HepG2 (cell line): Measurements from ENCODE around the gene WDR91. TPM values are rescaled to one million over a fixed set of nuclear protein-coding genes. Genes with fewer than 3 reads are reported as not detected.
A peak's percentile ranks its signal among the peaks of the same experiment; 100 is the strongest.

ENCODE experiments used
- ATAC-seq: fragments of 200-7000 bp; cut with Tn5 transposase; 3 replicates; pipeline ENCODE4 v1.9.1; 2020; ENCODE audit warnings: mild to moderate bottlenecking, moderate library complexity
- BruUV-seq: library from RNA; stranded (reverse); fragments of 400-500 nt; replicated peaks from 2 replicates; lab custom pipeline; 2021; lab: Mats Ljungman, UMichigan
- CTCF ChIA-PET: fragments of 300-600 bp; formaldehyde crosslinking; extraction: SDS; loops from one replicate; lab custom pipeline; 2021; ENCODE audit warnings: low total read pairs, inconsistent platforms, low intra/inter-chr PET ratio; lab: Yijun Ruan, JAX
- POLR2A ChIA-PET: fragments of 350-600 bp; sonication (Branson Sonifier 250); formaldehyde crosslinking; loops from one replicate; lab custom pipeline; 2020; ENCODE audit warnings: antibody characterized with exemption, inconsistent platforms; lab: Yijun Ruan, JAX
- DNase-seq: peaks from one replicate; pipeline ENCODE4 v3.0.0-alpha.2; 2015; ENCODE audit warnings: low spot score
- FAIRE-seq: peaks from 3 replicates; lab custom pipeline; 2011; peaks lifted over from hg19 to GRCh38; lab: Jason Lieb, UNC
- H2AFZ ChIP-seq: one replicate; pipeline ENCODE4 v1.6.1; 2011; ENCODE audit warnings: low read length, inconsistent platforms
- H3K27ac ChIP-seq: fragments of 300-600 bp; 3 replicates; pipeline ENCODE4 v1.8.0; 2011; ENCODE audit warnings: mixed run types, mild to moderate bottlenecking, mixed read lengths, low read length, inconsistent platforms; ENCODE audit not compliant: insufficient read depth; ENCODE audit errors: extremely low read length
- H3K27me3 ChIP-seq, 2 experiments: fragments of 200-600 bp in 1 of 2; 2 replicates in 1 of 2; 3 replicates in 1 of 2; pipeline versions ENCODE4 v1.6.0 to v1.8.0; 2011; ENCODE audit warnings: low read length in 2 of 2, mild to moderate bottlenecking in 2 of 2, moderate library complexity in 2 of 2, inconsistent platforms in 1 of 2; ENCODE audit not compliant: insufficient read depth in 2 of 2, control insufficient read depth in 1 of 2
- H3K36me3 ChIP-seq, 2 experiments: fragments of 200-600 bp in 1 of 2; replicated peaks in 1 of 2; 2 replicates in 1 of 2; 3 replicates in 1 of 2; pipeline versions ENCODE4 v1.5.1 to v1.8.0; 2011; ENCODE audit warnings: low read length in 2 of 2, inconsistent platforms in 1 of 2; ENCODE audit not compliant: insufficient read depth in 2 of 2, control insufficient read depth in 1 of 2
- H3K4me1 ChIP-seq: 2 replicates; pipeline ENCODE4 v1.5.1; 2012; ENCODE audit warnings: low read length, inconsistent platforms; ENCODE audit not compliant: insufficient read depth
- H3K4me2 ChIP-seq: 2 replicates; pipeline ENCODE4 v1.6.0; 2011; ENCODE audit warnings: low read depth, low read length, inconsistent platforms
- H3K4me3 ChIP-seq, 3 experiments: fragments of 200-600 bp in 1 of 3; sonication (generic), shearing (Covaris generic) in 1 of 3; replicated peaks in 1 of 3; 2 replicates each; pipeline ENCODE4 v1.5.1; 2011 to 2016; ENCODE audit warnings: low read length in 3 of 3, inconsistent platforms in 2 of 3, low read depth in 2 of 3, mild to moderate bottlenecking in 2 of 3, control low read depth in 1 of 3, mixed read lengths in 1 of 3; ENCODE audit not compliant: insufficient read depth in 1 of 3
- H3K79me2 ChIP-seq: one replicate; pipeline ENCODE4 v1.6.1; 2011; ENCODE audit warnings: low read length, inconsistent platforms; ENCODE audit not compliant: insufficient read depth
- H3K9ac ChIP-seq: 2 replicates; pipeline ENCODE4 v1.6.0; 2011; ENCODE audit warnings: mild to moderate bottlenecking, low read depth, low read length, inconsistent platforms; ENCODE audit not compliant: insufficient read depth
- H3K9me3 ChIP-seq: 2 replicates; pipeline ENCODE4 v1.5.1; 2012; ENCODE audit warnings: mild to moderate bottlenecking, low read length
- H4K20me1 ChIP-seq: 2 replicates; pipeline ENCODE4 v1.6.0; 2011; ENCODE audit warnings: inconsistent platforms, mild to moderate bottlenecking, low read length, moderate library complexity; ENCODE audit not compliant: insufficient read depth
- ELF1 ChIP-seq: sonication (generic); formaldehyde crosslinking; IDR thresholded peaks from 2 replicates; pipeline ENCODE4 v1.4.0; 2020; ENCODE audit warnings: missing genetic modification reagents
- GPN1 ChIP-seq: sonication (generic); formaldehyde crosslinking; IDR thresholded peaks from 2 replicates; pipeline ENCODE4 v1.5.1; 2020; ENCODE audit warnings: missing genetic modification reagents, borderline replicate concordance
- RFX5 ChIP-seq: IDR thresholded peaks from 2 replicates; pipeline ENCODE4 v1.6.1; 2011; ENCODE audit warnings: low read depth, low read length, improper control_type of control experiment
- SOX13 ChIP-seq, 3 experiments: fragments of 450-650 bp in 1 of 3; sonication (generic) in 1 of 3; formaldehyde crosslinking in 1 of 3; IDR thresholded peaks in 2 of 3; conservative IDR thresholded peaks in 1 of 3; 2 replicates each; pipeline versions ENCODE4 v1.5.0 to v1.6.1; 2016 to 2020; ENCODE audit warnings: antibody characterized with exemption in 1 of 3, mild to moderate bottlenecking in 1 of 3, missing compliant biosample characterization in 1 of 3, missing genetic modification reagents in 1 of 3, moderate library complexity in 1 of 3
- SRSF9 ChIP-seq: fragments of 200-400 bp; formaldehyde crosslinking; IDR thresholded peaks from 2 replicates; pipeline ENCODE4 v1.6.1; 2018; ENCODE audit warnings: borderline replicate concordance, mild to moderate bottlenecking, low read depth, low read length; ENCODE audit not compliant: insufficient read depth, poor library complexity, severe bottlenecking
- ZFP37 ChIP-seq: sonication (generic); formaldehyde crosslinking; IDR thresholded peaks from 2 replicates; pipeline ENCODE4 v1.4.0; 2020; ENCODE audit warnings: missing genetic modification reagents, borderline replicate concordance
- ZNF20 ChIP-seq: sonication (generic); formaldehyde crosslinking; IDR thresholded peaks from 2 replicates; pipeline ENCODE4 v1.4.0; 2020; ENCODE audit warnings: mild to moderate bottlenecking, moderate library complexity, missing genetic modification reagents
- ZNF207 ChIP-seq: fragments of 450-650 bp; IDR thresholded peaks from 2 replicates; pipeline ENCODE4 v1.6.1; 2016; ENCODE audit warnings: antibody characterized with exemption, borderline replicate concordance
- ZNF282 ChIP-seq: fragments of 450-650 bp; IDR thresholded peaks from 2 replicates; pipeline ENCODE4 v1.6.1; 2018; ENCODE audit not compliant: partially characterized antibody
- ZNF501 ChIP-seq: sonication (generic); formaldehyde crosslinking; IDR thresholded peaks from 2 replicates; pipeline ENCODE4 v1.5.1; 2020; ENCODE audit warnings: mild to moderate bottlenecking, moderate library complexity, missing genetic modification reagents
- ZNF605 ChIP-seq: sonication (generic); formaldehyde crosslinking; IDR thresholded peaks from 2 replicates; pipeline ENCODE4 v1.8.0; 2022; ENCODE audit warnings: mild to moderate bottlenecking, missing genetic modification reagents
- WGBS: methylation state at CpG from one replicate; pipeline ENCODE4 v1.1.6; 2017; ENCODE audit warnings: low lambda C conversion rate; 5-methylcytosine and 5-hydroxymethylcytosine counted together
- in situ Hi-C: cut with HindIII; loops from 2 replicates; pipeline ENCODE4 v1.10.0; 2017; ENCODE audit warnings: low pct_unique_long_range_greater_than_20kb; ENCODE audit not compliant: extremely low pct_ligation_motif_present
- intact Hi-C: fragments of 100-400 bp; cut with micrococcal nuclease; formaldehyde crosslinking; loops from one replicate; pipeline ENCODE4 v1.10.0; 2022; ENCODE audit not compliant: unreplicated experiment
- polyA plus RNA-seq, 8 experiments: library from polyadenylated mRNA; depleted of rRNA in 3 of 8; stranded (reverse) in 7 of 8; unstranded in 1 of 8; fragments of >200 nt; fragmentation: Illumina TruSeq in 4 of 8; extraction: Trizol in 4 of 8; gene quantifications; 2 replicates each; pipeline versions ENCODE4 v1.2.1 to v1.2.3, GENCODE V29; 2011 to 2016; ENCODE audit warnings: low read depth in 4 of 8, missing spikeins in 1 of 8, mixed read lengths in 1 of 8; ENCODE audit not compliant: insufficient read depth in 1 of 8
- total RNA-seq, 5 experiments: library from RNA; depleted of rRNA; stranded (reverse); fragments of >200 nt; fragmentation: Illumina TruSeq; extraction: Trizol; gene quantifications; 2 replicates each; pipeline ENCODE4 v1.2.3, GENCODE V29; 2016; ENCODE audit warnings: low read depth in 1 of 5
- TF ChIP-seq, protein P1 (sequence below): sonication (generic); formaldehyde crosslinking; IDR thresholded peaks from 2 replicates; pipeline ENCODE4 v1.8.0; 2022; ENCODE audit warnings: mild to moderate bottlenecking, missing genetic modification reagents; ENCODE audit not compliant: insufficient replicate concordance

WDR91 gene
- total and polyA plus RNA-seq, 2 of the 13 experiments (the other 11 are each of a cell fraction or from before 2014, with no cell fraction given): 11.6 to 12.1 TPM

DNA sequence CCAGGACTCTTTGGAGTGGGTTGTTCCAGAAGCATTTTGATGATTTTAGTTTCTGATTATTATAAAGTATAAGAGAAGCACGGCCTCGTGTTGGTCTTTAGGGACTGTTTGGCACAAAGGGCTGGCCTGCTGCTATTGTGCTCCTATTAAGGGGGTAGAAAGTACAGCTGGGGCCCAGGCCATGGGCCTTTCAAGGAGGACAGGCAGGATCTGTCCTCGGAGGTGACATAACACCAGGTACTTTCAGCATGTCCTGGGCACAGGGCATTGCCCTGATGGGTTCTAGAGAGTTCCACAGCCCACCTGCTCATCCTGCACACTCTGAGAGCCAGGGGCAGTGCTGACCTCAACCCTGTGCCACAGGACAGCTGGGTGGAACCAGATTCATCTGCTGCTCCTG, 47.3 kb upstream of the WDR91 start:
- 21% methylated on average over 2 of the region's 3 CpGs for WGBS
- Histone ChIP-seq H3K79me2 (no peaks in the 10 kb centered on the region), H3K9ac (no peak overlapping the region), H3K27me3 (peaks cover 0 to 14% of the 10 kb centered on the region in 2 experiments; a peak in 4 of 5 replicates), H3K9me3 (no peaks in the 10 kb centered on the region), H3K4me2 (peak overlapping the region; percentile 40; the same call in 1 of the 2 replicates), H4K20me1 (no peaks in the 10 kb centered on the region), H3K27ac (no peak overlapping the region), H3K36me3 (no peaks in the 10 kb centered on the region; a peak in 1 of 5 replicates), H3K4me3 (no peak overlapping the region), H2AFZ (no peak overlapping the region), H3K4me1 (peaks cover 76% of the 10 kb centered on the region)
- TF ChIP-seq ZNF605: no peak
- no peak for TF ChIP-seq ZNF282
- no peak for TF ChIP-seq SRSF9
- TF ChIP-seq ZNF20 (CRISPR knock-in tag): no peak
- no peak for TF ChIP-seq ZNF207
- TF ChIP-seq ELF1 (CRISPR knock-in tag): no peak
- no peak for TF ChIP-seq ZFP37
- TF ChIP-seq SOX13 (IDR thresholded peaks at IDR 0.05): no peak
- no peak for TF ChIP-seq SOX13 (CRISPR knock-in tag; conservative IDR thresholded peaks at IDR 0.05 in 1 of 2, IDR thresholded peaks at IDR 0.05 in 1 of 2)
- no peak for TF ChIP-seq RFX5
- TF ChIP-seq GPN1 (CRISPR knock-in tag): no peak
- TF ChIP-seq, protein P1, sequence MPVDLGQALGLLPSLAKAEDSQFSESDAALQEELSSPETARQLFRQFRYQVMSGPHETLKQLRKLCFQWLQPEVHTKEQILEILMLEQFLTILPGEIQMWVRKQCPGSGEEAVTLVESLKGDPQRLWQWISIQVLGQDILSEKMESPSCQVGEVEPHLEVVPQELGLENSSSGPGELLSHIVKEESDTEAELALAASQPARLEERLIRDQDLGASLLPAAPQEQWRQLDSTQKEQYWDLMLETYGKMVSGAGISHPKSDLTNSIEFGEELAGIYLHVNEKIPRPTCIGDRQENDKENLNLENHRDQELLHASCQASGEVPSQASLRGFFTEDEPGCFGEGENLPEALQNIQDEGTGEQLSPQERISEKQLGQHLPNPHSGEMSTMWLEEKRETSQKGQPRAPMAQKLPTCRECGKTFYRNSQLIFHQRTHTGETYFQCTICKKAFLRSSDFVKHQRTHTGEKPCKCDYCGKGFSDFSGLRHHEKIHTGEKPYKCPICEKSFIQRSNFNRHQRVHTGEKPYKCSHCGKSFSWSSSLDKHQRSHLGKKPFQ: no peak
- TF ChIP-seq ZNF501 (CRISPR knock-in tag): no peak
- CTCF ChIA-PET: no interaction called here
- POLR2A ChIA-PET: no interaction called here
- DNase-seq: no peak
- no peak for ATAC-seq
- in situ Hi-C loops (no loop called here), intact Hi-C loops (no loop called here)
- FAIRE-seq: no peak
- no TSS peak for BruUV-seq
